ENCODE measurements around the gene COL23A1.
"Not testable (repeated sequence)": the region's sequence is repeated elsewhere in the genome, so short reads cannot be mapped to it uniquely, and the experiment has no call there.

Gene COL23A1

DNA sequence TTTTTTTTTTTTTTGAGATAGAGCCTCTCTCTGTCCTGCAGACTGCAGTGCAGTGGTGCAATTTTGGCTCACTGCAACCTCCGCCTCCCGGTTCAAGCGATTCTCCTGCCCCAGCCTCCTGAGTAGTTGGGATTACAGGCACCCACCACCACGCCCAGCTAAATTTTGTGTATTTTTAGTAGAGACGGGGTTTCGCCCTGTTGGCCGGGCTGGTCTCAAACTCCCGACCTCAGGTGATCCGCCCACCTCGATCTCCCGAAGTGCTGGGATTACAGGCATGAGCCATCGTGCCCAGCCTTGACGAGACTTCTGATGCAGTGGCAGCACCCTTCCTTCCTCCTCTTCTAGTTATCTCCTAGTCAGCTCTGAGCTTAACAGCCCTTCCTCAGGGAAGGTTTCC, 361.1 kb downstream of the COL23A1 start:
- H3K27ac Mint-ChIP-seq: peak overlapping the region; percentile 76
- H3K9me3 Mint-ChIP-seq, H3K27me3 Mint-ChIP-seq: not testable (repeated sequence)
- H3K4me1 Mint-ChIP-seq (ENCODE audit: low read depth): peaks cover 45% of the 10 kb centered on the region
- peaks cover 66% of the 10 kb centered on the region for H3K36me3 Mint-ChIP-seq (ENCODE audit: low read depth)
- H3K4me3 Mint-ChIP-seq: peak overlapping the region; percentile 93

- no peak overlapping the region for H3K4me3 Mint-ChIP-seq
- H3K4me1 Mint-ChIP-seq (ENCODE audit: low read depth): peaks cover 45% of the 10 kb centered on the region
- peaks cover 69% of the 10 kb centered on the region for H3K36me3 Mint-ChIP-seq (ENCODE audit: low read depth)
- H3K27ac Mint-ChIP-seq: no peak overlapping the region
- H3K9me3 Mint-ChIP-seq: no peaks in the 10 kb centered on the region
- H3K27me3 Mint-ChIP-seq: no peaks in the 10 kb centered on the region
These were observed 361.6 kb downstream of the COL23A1 start for GRCh38 chr5:178228609-178229008.

- no peak overlapping the region for H3K4me3 Mint-ChIP-seq
- peak overlapping the region; percentile 54 for H3K27ac Mint-ChIP-seq
- H3K36me3 Mint-ChIP-seq (ENCODE audit: low read depth): peaks cover 75% of the 10 kb centered on the region
- H3K4me1 Mint-ChIP-seq (ENCODE audit: low read depth): peaks cover 46% of the 10 kb centered on the region
- no peaks in the 10 kb centered on the region for H3K9me3 Mint-ChIP-seq
- H3K27me3 Mint-ChIP-seq: no peaks in the 10 kb centered on the region
These were observed 362.3 kb downstream of the COL23A1 start for GRCh38 chr5:178227929-178228328.

- H3K36me3 Mint-ChIP-seq (ENCODE audit: low read depth): peaks cover 75% of the 10 kb centered on the region
- H3K27ac Mint-ChIP-seq: peak overlapping the region; percentile 54
- H3K4me3 Mint-ChIP-seq: no peak overlapping the region
- peaks cover 47% of the 10 kb centered on the region for H3K4me1 Mint-ChIP-seq (ENCODE audit: low read depth)
- no peaks in the 10 kb centered on the region for H3K27me3 Mint-ChIP-seq
- no peaks in the 10 kb centered on the region for H3K9me3 Mint-ChIP-seq
These were observed 363.0 kb downstream of the COL23A1 start for GRCh38 chr5:178227138-178227659.

DNA sequence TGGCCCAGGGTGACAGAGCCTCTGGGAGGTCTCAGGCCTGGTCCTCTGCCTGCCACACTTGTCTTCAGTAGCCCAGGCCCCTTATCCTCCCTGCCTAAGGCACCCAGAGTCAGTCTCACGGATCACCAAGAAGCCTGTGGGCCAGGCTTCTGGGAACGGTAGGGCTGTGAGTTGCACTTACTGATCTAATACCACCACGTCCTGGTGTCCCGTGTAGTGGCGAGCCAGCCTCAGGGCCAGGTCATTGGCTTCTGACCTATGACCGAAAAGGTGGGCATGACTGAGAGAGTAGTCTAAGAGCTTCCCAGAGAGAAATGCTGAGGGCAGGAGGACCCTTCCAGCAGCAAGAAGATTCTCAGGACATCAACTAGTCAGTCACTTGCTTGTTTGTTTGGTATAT, 365.0 kb downstream of the COL23A1 start:
- Mint-ChIP-seq H3K27ac (no peak overlapping the region), H3K4me1 (ENCODE audit: low read depth) (peaks cover 41% of the 10 kb centered on the region), H3K4me3 (no peak overlapping the region), H3K36me3 (ENCODE audit: low read depth) (peaks cover 74% of the 10 kb centered on the region), H3K9me3 (no peaks in the 10 kb centered on the region), H3K27me3 (no peaks in the 10 kb centered on the region)

GRCh38 chr5:178224403-178224802, 365.8 kb downstream of the COL23A1 start:
- Mint-ChIP-seq H3K36me3 (ENCODE audit: low read depth) (peaks cover 73% of the 10 kb centered on the region), H3K27me3 (no peaks in the 10 kb centered on the region), H3K9me3 (no peaks in the 10 kb centered on the region), H3K4me3 (no peak overlapping the region), H3K27ac (no peak overlapping the region), H3K4me1 (ENCODE audit: low read depth) (peaks cover 37% of the 10 kb centered on the region)

GRCh38 chr5:178223828-178224335, 366.3 kb downstream of the COL23A1 start:
- no peak overlapping the region for H3K27ac Mint-ChIP-seq
- peaks cover 33% of the 10 kb centered on the region for H3K4me1 Mint-ChIP-seq (ENCODE audit: low read depth)
- H3K9me3 Mint-ChIP-seq: no peaks in the 10 kb centered on the region
- no peaks in the 10 kb centered on the region for H3K27me3 Mint-ChIP-seq
- no peak overlapping the region for H3K4me3 Mint-ChIP-seq
- peaks cover 73% of the 10 kb centered on the region for H3K36me3 Mint-ChIP-seq (ENCODE audit: low read depth)

DNA sequence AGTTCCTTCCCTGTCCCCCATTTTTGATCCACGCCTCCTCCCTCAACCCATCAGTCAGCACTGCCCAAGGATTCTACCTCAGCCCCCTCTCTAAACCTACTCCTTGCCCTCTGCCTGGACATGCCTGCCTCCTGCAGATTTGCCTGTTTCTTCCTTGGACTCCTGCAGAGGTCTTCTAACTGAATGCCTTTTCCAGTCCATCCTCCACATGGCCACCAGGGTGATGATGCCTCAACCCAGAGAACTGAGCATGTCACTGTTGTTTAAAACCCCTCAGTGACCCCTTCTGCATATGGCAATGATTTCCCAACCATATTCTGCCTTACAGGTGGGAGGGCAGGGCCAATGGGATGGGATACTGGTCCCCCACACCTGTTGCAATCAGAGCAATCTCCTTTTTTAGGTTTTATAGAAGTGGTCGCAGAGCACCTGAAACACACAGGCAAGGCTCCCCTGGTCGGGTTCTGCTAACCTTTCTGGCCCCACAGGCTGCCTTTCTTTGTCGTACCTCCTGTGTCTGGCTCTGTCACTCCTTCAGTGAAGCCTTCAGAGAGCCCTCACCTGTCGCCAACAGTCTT, 366.9 kb downstream of the COL23A1 start:
- Mint-ChIP-seq H3K4me3 (no peak overlapping the region), H3K27ac (no peak overlapping the region), H3K9me3 (no peaks in the 10 kb centered on the region), H3K4me1 (ENCODE audit: low read depth) (peaks cover 27% of the 10 kb centered on the region), H3K36me3 (ENCODE audit: low read depth) (peaks cover 74% of the 10 kb centered on the region), H3K27me3 (no peaks in the 10 kb centered on the region)

DNA sequence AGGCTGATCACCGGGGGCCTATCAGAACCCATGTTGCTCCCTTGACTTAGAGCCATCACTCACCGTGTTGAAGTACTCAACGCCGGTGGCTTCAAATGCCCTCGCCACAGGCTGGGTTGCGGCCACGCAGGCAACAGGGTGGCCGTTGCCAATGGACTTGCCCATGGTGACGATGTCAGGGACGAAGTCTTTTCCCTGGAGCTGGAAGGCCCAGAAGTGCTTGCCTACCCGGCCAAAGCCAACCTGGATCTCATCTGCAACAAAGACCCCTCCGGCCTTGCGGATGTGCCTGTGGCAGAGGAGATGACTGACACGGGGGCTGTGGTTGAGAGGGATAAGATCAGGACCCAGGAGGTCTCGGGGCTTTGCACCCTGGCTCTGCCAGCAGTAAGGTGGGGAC, 367.9 kb downstream of the COL23A1 start:
- H3K4me3 Mint-ChIP-seq: no peak overlapping the region
- peaks cover 66% of the 10 kb centered on the region for H3K36me3 Mint-ChIP-seq (ENCODE audit: low read depth)
- H3K9me3 Mint-ChIP-seq: no peaks in the 10 kb centered on the region
- no peak overlapping the region for H3K27ac Mint-ChIP-seq
- no peaks in the 10 kb centered on the region for H3K27me3 Mint-ChIP-seq
- H3K4me1 Mint-ChIP-seq (ENCODE audit: low read depth): peaks cover 18% of the 10 kb centered on the region

DNA sequence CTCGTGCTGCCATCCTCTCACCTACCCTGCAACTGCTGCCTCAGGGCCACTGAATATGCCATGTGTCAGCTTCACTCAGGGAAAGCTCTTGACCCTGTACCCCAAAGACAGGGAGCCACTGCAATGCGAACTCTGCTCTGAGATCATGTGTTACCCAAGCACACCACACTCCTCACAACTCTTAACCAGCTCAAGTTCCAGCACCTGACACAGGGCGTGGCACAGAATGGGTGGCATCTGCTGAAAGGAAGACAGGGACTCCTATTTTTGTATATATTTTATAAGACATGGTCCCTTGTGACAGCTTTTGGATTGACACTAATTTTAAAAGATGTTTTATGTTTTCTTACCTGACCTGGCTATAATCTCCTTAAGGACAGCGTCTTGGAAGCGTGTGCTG, 368.3 kb downstream of the COL23A1 start:
- peaks cover 15% of the 10 kb centered on the region for H3K4me1 Mint-ChIP-seq (ENCODE audit: low read depth)
- H3K27ac Mint-ChIP-seq: peak overlapping the region; percentile 38
- no peaks in the 10 kb centered on the region for H3K27me3 Mint-ChIP-seq
- H3K9me3 Mint-ChIP-seq: no peaks in the 10 kb centered on the region
- no peak overlapping the region for H3K4me3 Mint-ChIP-seq
- H3K36me3 Mint-ChIP-seq (ENCODE audit: low read depth): peaks cover 66% of the 10 kb centered on the region

DNA sequence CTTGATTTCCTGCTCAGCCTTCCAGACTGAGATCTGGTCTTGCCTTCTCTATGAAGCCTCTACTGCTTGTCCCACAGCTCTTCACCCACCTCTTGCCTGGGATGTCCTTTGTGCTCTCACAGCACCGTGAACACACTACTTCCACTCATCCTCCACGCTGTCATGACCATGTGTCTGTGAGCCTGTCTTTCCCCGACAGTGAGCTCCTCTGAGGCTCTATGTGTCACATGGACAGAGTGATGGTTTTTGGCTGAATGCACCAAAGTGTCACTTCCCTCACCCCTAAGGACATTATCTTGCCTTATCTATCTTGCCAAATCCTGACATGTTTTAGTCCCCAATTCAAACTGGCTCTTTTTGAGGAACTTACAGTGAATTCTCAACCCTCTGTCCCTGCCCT, 368.9 kb downstream of the COL23A1 start:
- H3K36me3 Mint-ChIP-seq (ENCODE audit: low read depth): peaks cover 67% of the 10 kb centered on the region

GRCh38 chr5:178218827-178219226, 371.4 kb downstream of the COL23A1 start:
- Mint-ChIP-seq H3K27me3 (no peaks in the 10 kb centered on the region), H3K4me3 (no peak overlapping the region), H3K4me1 (ENCODE audit: low read depth) (peaks cover 15% of the 10 kb centered on the region), H3K36me3 (ENCODE audit: low read depth) (peaks cover 61% of the 10 kb centered on the region), H3K9me3 (no peaks in the 10 kb centered on the region), H3K27ac (no peak overlapping the region)

More for the DNA sequence above, 368.9 kb downstream of the COL23A1 start:
- Mint-ChIP-seq H3K9me3 (no peaks in the 10 kb centered on the region), H3K27ac (peak overlapping the region; percentile 38), H3K4me3 (no peak overlapping the region), H3K4me1 (ENCODE audit: low read depth) (peaks cover 15% of the 10 kb centered on the region), H3K27me3 (no peaks in the 10 kb centered on the region)

- H3K4me3 Mint-ChIP-seq: no peak overlapping the region
- H3K27me3 Mint-ChIP-seq: no peaks in the 10 kb centered on the region
- H3K36me3 Mint-ChIP-seq (ENCODE audit: low read depth): peaks cover 62% of the 10 kb centered on the region
- H3K4me1 Mint-ChIP-seq (ENCODE audit: low read depth): peaks cover 18% of the 10 kb centered on the region
- H3K27ac Mint-ChIP-seq: no peak overlapping the region
- no peaks in the 10 kb centered on the region for H3K9me3 Mint-ChIP-seq
These were observed 371.9 kb downstream of the COL23A1 start for GRCh38 chr5:178218237-178218776.

GRCh38 chr5:178216779-178217178, 373.4 kb downstream of the COL23A1 start:
- Mint-ChIP-seq H3K4me3 (no peak overlapping the region), H3K36me3 (ENCODE audit: low read depth) (peaks cover 65% of the 10 kb centered on the region), H3K9me3 (no peaks in the 10 kb centered on the region), H3K27me3 (no peaks in the 10 kb centered on the region), H3K4me1 (ENCODE audit: low read depth) (peaks cover 15% of the 10 kb centered on the region), H3K27ac (no peak overlapping the region)

DNA sequence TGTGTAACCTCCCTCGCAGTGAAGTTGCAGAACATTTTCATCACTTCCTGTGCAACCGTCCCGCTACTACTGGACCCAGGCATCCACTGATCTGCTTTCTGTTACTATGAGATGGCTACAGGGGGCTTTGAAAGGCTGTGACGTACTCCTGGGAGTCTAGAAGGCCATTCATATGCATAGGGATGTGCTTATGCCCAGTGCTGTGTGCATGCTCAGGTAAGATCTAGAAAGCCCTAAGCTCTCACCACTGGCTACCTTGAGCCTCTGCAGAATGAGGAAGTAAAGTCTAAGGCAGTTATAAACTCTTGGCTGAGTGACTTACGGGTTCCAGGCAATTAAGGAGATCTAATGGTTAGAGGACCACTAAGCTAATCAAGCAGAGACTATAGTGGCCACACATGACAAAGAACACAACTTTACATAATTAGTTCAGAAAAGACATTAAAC, 374.1 kb downstream of the COL23A1 start:
- peaks cover 11% of the 10 kb centered on the region for H3K4me1 Mint-ChIP-seq (ENCODE audit: low read depth)
- no peaks in the 10 kb centered on the region for H3K27me3 Mint-ChIP-seq
- peak overlapping the region; percentile 43 for H3K27ac Mint-ChIP-seq
- peaks cover 64% of the 10 kb centered on the region for H3K36me3 Mint-ChIP-seq (ENCODE audit: low read depth)
- no peak overlapping the region for H3K4me3 Mint-ChIP-seq
- H3K9me3 Mint-ChIP-seq: no peaks in the 10 kb centered on the region
